ENCODE results near the gene GPBP1L1. TPM values are rescaled to one million over a fixed set of nuclear protein-coding genes. Genes with fewer than 3 reads are reported as not detected.
"Not testable (repeated sequence)": the region's sequence is repeated elsewhere in the genome, so short reads cannot be mapped to it uniquely, and the experiment has no call there.

GPBP1L1 gene, protein sequence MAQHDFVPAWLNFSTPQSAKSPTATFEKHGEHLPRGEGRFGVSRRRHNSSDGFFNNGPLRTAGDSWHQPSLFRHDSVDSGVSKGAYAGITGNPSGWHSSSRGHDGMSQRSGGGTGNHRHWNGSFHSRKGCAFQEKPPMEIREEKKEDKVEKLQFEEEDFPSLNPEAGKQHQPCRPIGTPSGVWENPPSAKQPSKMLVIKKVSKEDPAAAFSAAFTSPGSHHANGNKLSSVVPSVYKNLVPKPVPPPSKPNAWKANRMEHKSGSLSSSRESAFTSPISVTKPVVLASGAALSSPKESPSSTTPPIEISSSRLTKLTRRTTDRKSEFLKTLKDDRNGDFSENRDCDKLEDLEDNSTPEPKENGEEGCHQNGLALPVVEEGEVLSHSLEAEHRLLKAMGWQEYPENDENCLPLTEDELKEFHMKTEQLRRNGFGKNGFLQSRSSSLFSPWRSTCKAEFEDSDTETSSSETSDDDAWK
- total RNA-seq: 100 to 1,000 TPM; 106 TPM

DNA sequence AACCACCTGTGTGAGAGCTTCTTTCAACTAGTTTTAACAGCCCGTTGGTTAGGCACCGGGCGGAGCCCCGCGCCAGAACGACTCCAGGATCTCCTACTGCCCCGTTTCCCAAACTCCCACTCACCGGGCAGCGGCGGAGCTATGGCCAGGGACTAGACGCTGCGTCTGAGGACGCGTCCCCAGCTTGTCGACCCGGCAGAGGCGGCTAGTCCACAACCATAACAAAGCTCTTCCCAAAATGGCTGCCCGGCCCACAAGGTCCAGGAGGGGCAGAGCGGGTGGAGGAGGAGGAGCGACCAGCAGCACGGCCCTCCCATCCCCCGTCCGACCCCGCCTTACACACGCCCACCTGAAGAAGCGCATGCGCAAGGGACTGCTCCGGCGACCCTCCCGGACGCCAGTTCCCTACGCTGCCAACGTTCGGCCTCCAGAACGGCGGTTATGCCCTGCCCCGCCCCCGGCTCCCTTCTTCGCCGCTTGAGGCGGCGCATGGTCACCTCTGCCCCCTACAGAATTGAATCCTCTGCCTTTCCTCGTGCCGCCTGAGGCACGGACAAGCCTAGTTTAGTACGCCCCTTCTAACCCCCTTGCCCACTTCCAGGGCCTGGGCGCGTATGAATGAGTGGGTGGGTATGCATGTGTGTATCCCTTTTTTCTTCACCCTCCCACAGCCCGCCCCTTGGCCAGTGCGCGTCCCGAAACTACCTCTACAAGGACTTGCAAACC, at the start of gene GPBP1L1:
Gene GPBP1L1 (minus strand): TSS at position 246 of the 726 bp plus-strand sequence. CDS start 27,446 bp downstream, outside the sequence.
- peak; percentile 99 for DNase-seq
- POLR2A ChIA-PET: interaction anchor here (0.6 to 2.6 kb wide), 13 partner anchors 8 to 956 kb away, joined by 3 to 16 read pairs (median 4); partner anchors contain the start of genes MUTYH, NASP, PRDX1 and RNU5D-1
- CTCF ChIA-PET: interaction anchor here (1.1 to 1.8 kb wide), 7 partner anchors 10 to 538 kb away, joined by 3 to 13 read pairs (median 3); no protein-coding TSS in a partner anchor
- Mint-ChIP-seq H3K4me1 (ENCODE audit: low read depth) (peaks cover 50% of the 10 kb centered on the region), H3K27me3 (no peaks in the 10 kb centered on the region), H3K4me3 (peak within 1 kb of the TSS; percentile 99), H3K27ac (peak within 1 kb of the TSS; percentile 99), H3K9me3 (no peaks in the 10 kb centered on the region), H3K36me3 (peaks cover 25% of the 10 kb centered on the region)
- intact Hi-C loops (cut with micrococcal nuclease): loop anchor here (1.0 to 10.0 kb wide), 12 partner anchors 31 to 879 kb away; partner anchors contain the start of genes BTBD19, DYNLT4, IPP and LRRC41

- Mint-ChIP-seq H3K36me3 (no peaks in the 10 kb centered on the region), H3K27me3 (no peaks in the 10 kb centered on the region), H3K4me1 (ENCODE audit: low read depth) (peaks cover 9% of the 10 kb centered on the region), H3K9me3 (no peaks in the 10 kb centered on the region), H3K4me3 (no peak overlapping the region), H3K27ac (no peak overlapping the region)
- DNase-seq: no peak
- ChIA-PET CTCF (no interaction called here), POLR2A (no interaction called here)
- intact Hi-C loops (cut with micrococcal nuclease): no loop called here
Measured at GRCh38 chr1:45730780-45731319, 44.5 kb upstream of the GPBP1L1 start.

DNA sequence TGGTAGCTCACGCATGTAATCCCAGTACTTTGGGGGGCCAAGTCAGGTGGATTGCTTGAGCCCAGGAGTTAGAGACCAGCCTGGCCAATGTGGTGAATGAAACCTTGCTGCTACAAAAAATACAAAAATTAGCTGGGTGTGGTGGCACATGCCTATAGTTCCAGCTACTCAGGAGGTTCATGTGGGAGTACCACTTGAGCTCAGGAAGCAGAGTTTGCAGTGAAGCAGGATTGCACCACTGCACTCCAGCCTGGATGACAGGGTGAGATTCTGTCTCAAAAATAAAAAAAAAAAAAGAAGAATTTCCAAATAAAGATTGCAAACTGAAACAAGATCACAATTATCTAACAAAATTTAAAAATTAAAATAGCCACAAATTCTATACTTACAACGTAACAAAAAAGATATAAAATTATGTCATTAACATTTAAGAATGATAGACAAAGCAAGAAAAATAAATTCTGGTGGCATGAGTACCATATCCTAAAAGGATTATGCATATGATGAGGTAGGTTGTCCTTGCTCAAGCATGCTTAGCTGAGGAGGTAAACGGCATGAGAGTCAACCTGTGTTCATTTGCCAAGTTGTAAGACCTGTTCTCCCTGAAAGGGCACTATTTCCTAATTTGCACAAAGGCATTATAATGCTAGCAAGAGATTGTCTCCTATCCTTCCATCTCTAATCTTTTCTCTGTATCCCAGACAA, 43.9 kb upstream of the GPBP1L1 start:
- no peaks in the 10 kb centered on the region for H3K36me3 Mint-ChIP-seq
- POLR2A ChIA-PET: no interaction called here
- CTCF ChIA-PET: no interaction called here
- H3K27ac Mint-ChIP-seq: no peak overlapping the region
- H3K9me3 Mint-ChIP-seq: no peaks in the 10 kb centered on the region
- no peak overlapping the region for H3K4me3 Mint-ChIP-seq
- no peak for DNase-seq
- intact Hi-C loops (cut with micrococcal nuclease): no loop called here
- H3K4me1 Mint-ChIP-seq (ENCODE audit: low read depth): peaks cover 9% of the 10 kb centered on the region
- H3K27me3 Mint-ChIP-seq: no peaks in the 10 kb centered on the region

- intact Hi-C loops (cut with micrococcal nuclease); POLR2A ChIA-PET; CTCF ChIA-PET; DNase-seq; H3K27ac Mint-ChIP-seq; H3K4me1 Mint-ChIP-seq (ENCODE audit: low read depth); H3K4me3 Mint-ChIP-seq; H3K36me3 Mint-ChIP-seq; H3K9me3 Mint-ChIP-seq; H3K27me3 Mint-ChIP-seq: not testable (repeated sequence)
Measured at GRCh38 chr1:45726007-45726406, 39.7 kb upstream of the GPBP1L1 start.

DNA sequence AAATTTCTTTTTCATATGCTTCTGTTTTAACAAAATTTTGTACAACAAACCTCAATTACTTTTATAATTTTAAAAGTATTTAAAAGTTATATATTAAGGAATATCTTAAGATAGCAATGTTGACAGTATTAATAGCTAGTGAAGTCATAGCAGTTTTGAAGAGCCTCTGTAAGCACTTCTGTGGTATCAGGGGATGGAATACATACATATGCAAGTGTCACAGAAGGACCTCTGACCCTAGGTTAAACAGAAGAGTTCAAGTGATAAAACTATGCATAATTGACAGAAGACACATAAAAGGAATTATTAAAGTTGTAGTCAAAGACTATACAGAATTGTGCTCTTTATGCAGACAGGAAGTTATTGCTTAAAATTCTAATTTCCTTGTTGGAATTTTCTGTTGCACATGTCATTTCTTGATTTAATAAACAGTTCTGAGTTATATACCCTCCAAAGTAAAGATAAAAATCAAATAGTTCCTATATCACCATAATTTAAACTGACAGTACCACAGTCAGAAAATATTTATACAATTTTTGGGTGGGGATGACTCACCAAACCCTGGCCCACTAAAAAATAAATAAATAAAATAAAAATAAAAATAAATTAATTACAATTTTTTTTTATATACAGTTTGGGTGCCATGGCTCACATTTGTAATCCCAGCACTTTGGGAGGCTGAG, 37.1 kb upstream of the GPBP1L1 start:
- intact Hi-C loops (cut with micrococcal nuclease): no loop called here
- ChIA-PET POLR2A (interaction anchor here (0.6 kb wide), 1 partner anchor 31 kb away, joined by 3 read pairs; no protein-coding TSS in a partner anchor), CTCF (no interaction called here)
- no peaks in the 10 kb centered on the region for H3K9me3 Mint-ChIP-seq
- H3K4me3 Mint-ChIP-seq: no peak overlapping the region
- no peak overlapping the region for H3K27ac Mint-ChIP-seq
- no peaks in the 10 kb centered on the region for H3K27me3 Mint-ChIP-seq
- H3K4me1 Mint-ChIP-seq (ENCODE audit: low read depth): no peaks in the 10 kb centered on the region
- no peaks in the 10 kb centered on the region for H3K36me3 Mint-ChIP-seq
- DNase-seq: no peak

GRCh38 chr1:45722809-45723208, 36.5 kb upstream of the GPBP1L1 start:
- intact Hi-C loops (cut with micrococcal nuclease): no loop called here
- ChIA-PET POLR2A (no interaction called here), CTCF (no interaction called here)
- DNase-seq: no peak
- no peaks in the 10 kb centered on the region for H3K27me3 Mint-ChIP-seq
- H3K27ac Mint-ChIP-seq: no peak overlapping the region
- H3K9me3 Mint-ChIP-seq: no peaks in the 10 kb centered on the region
- no peaks in the 10 kb centered on the region for H3K4me1 Mint-ChIP-seq (ENCODE audit: low read depth)
- no peak overlapping the region for H3K4me3 Mint-ChIP-seq
- no peaks in the 10 kb centered on the region for H3K36me3 Mint-ChIP-seq

- Mint-ChIP-seq H3K4me1 (ENCODE audit: low read depth) (no peaks in the 10 kb centered on the region), H3K27ac (no peak overlapping the region), H3K9me3 (no peaks in the 10 kb centered on the region), H3K27me3 (no peaks in the 10 kb centered on the region), H3K4me3 (no peak overlapping the region), H3K36me3 (no peaks in the 10 kb centered on the region)
- no peak for DNase-seq
- ChIA-PET POLR2A (no interaction called here), CTCF (no interaction called here)
- intact Hi-C loops (cut with micrococcal nuclease): no loop called here
Measured at GRCh38 chr1:45721207-45721606, 34.9 kb upstream of the GPBP1L1 start.

DNA sequence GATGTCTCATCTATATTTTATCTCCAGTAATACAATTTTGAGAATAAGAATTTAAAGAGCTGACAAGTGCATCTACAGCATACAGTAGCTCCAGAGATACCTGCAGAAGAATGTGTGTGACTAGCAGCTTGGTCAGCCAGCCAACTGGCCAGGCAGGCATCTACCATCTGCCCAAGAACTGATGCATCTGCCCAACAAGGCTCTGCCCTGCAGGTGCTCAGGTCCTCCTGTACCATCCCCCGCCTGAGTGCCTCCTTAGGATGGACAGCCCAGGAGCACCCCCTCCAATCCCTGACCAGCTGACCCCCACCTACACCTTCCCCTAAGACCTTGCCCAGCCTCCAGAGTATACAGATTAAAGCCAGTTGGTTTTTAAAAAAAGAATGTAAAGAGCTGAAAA, 32.0 kb upstream of the GPBP1L1 start:
- intact Hi-C loops (cut with micrococcal nuclease): no loop called here
- Mint-ChIP-seq H3K36me3 (peaks cover 4% of the 10 kb centered on the region), H3K4me3 (no peak overlapping the region), H3K27me3 (no peaks in the 10 kb centered on the region), H3K9me3 (no peaks in the 10 kb centered on the region), H3K27ac (no peak overlapping the region), H3K4me1 (ENCODE audit: low read depth) (no peaks in the 10 kb centered on the region)
- ChIA-PET CTCF (no interaction called here), POLR2A (no interaction called here)
- no peak for DNase-seq

GRCh38 chr1:45717386-45717785, 31.1 kb upstream of the GPBP1L1 start:
- H3K4me3 Mint-ChIP-seq; H3K27ac Mint-ChIP-seq; intact Hi-C loops (cut with micrococcal nuclease); DNase-seq; H3K27me3 Mint-ChIP-seq; H3K9me3 Mint-ChIP-seq; CTCF ChIA-PET; H3K4me1 Mint-ChIP-seq (ENCODE audit: low read depth); H3K36me3 Mint-ChIP-seq: not testable (repeated sequence)
- POLR2A ChIA-PET: interaction anchor here (0.6 kb wide), 1 partner anchor 19 kb away, joined by 3 read pairs; no protein-coding TSS in a partner anchor

DNA sequence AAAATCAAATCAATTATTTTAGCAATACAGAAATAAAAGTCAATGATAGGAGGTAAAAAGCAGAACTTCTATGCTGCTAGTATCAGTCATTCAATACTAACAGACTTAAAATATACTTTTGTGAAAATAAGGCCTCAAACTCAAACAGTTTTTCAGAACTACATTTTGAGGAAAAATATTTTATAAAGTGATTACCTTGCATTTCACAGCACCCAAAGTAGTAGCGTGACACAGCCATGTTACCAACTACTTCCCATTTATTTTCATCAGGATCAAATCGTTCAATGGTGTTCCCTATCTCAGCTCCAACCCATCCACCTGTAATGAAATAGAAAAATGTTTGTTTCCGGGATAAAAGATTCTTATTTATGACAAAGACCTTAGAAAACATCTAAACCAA, 30.4 kb upstream of the GPBP1L1 start:
- intact Hi-C loops (cut with micrococcal nuclease): no loop called here
- Mint-ChIP-seq H3K36me3 (peaks cover 5% of the 10 kb centered on the region), H3K4me1 (ENCODE audit: low read depth) (no peaks in the 10 kb centered on the region), H3K27me3 (no peaks in the 10 kb centered on the region), H3K27ac (no peak overlapping the region), H3K4me3 (no peak overlapping the region), H3K9me3 (no peaks in the 10 kb centered on the region)
- ChIA-PET CTCF (no interaction called here), POLR2A (interaction anchor here (0.6 kb wide), 1 partner anchor 18 kb away, joined by 3 read pairs; no protein-coding TSS in a partner anchor)
- DNase-seq: no peak

DNA sequence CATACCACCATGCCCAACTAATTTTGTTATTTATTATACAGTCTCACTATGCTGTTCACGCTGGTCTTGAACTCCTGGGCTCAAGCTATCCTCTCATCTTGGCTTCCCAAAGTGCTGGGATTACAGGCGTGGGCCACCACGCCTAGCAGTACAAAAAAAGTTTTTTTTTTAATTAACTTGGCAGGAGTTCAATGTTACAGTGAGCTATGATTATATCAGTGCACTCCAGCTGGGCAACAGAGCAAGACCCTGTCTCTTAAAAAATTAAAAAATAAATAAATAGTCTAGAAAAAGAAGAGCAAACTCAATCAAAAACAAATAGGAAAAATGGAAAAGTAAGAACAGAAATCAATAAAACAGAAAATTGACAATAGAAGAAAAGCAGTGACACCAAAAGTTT, 27.4 kb upstream of the GPBP1L1 start:
- CTCF ChIA-PET: interaction anchor here (0.6 to 0.8 kb wide), 2 partner anchors 197 to 510 kb away, joined by 3 to 4 read pairs; no protein-coding TSS in a partner anchor
- Mint-ChIP-seq H3K4me1 (ENCODE audit: low read depth) (no peaks in the 10 kb centered on the region), H3K27me3 (no peaks in the 10 kb centered on the region), H3K36me3 (peaks cover 9% of the 10 kb centered on the region), H3K27ac (no peak overlapping the region), H3K9me3 (no peaks in the 10 kb centered on the region), H3K4me3 (no peak overlapping the region)
- POLR2A ChIA-PET: no interaction called here
- DNase-seq: no peak
- intact Hi-C loops (cut with micrococcal nuclease): no loop called here

Measured in activated CD4-positive, alpha-beta memory T cell treated with anti-CD3 and anti-CD28 coated beads for 36 hours (primary cell).